GM12864 (cell line): ENCODE measurements around the gene CDK19.

Source experiments
- DNase-seq: peaks from one replicate; pipeline ENCODE4 v3.0.0-alpha.2; 2011; ENCODE audit warnings: low read depth
- H3K4me3 ChIP-seq: 2 replicates; pipeline ENCODE4 v1.5.1; 2011; ENCODE audit warnings: mild to moderate bottlenecking, low read depth, low read length, control low read depth
- CTCF ChIP-seq: IDR thresholded peaks from 2 replicates; pipeline ENCODE4 v1.5.1; 2011; ENCODE audit warnings: low read depth, mild to moderate bottlenecking, moderate library complexity, low read length, control low read depth, inconsistent platforms; ENCODE audit errors: missing control alignments

CDK19 gene

GRCh38 chr6:110633731-110634213 is 181.5 kb downstream of the CDK19 start:
- DNase-seq, result no peak
- H3K4me3 ChIP-seq, result no peak overlapping the region
- TF ChIP-seq CTCF, result no peak

GRCh38 chr6:110629153-110629552 is 186.1 kb downstream of the CDK19 start:
- H3K4me3 ChIP-seq, result no peak overlapping the region
- no peak for TF ChIP-seq CTCF
- DNase-seq, result no peak

GRCh38 chr6:110628330-110628729 is 186.9 kb downstream of the CDK19 start:
- no peak for DNase-seq
- TF ChIP-seq CTCF, result no peak
- H3K4me3 ChIP-seq, result no peak overlapping the region

- no peak for DNase-seq
- no peak for TF ChIP-seq CTCF
- no peak overlapping the region for H3K4me3 ChIP-seq
These were observed 188.8 kb downstream of the CDK19 start for GRCh38 chr6:110626442-110626841.

- no peak for TF ChIP-seq CTCF
- H3K4me3 ChIP-seq, result no peak overlapping the region
- no peak for DNase-seq
These were observed 189.4 kb downstream of the CDK19 start for GRCh38 chr6:110625883-110626282.

GRCh38 chr6:110622912-110623578 is 192.2 kb downstream of the CDK19 start:
- H3K4me3 ChIP-seq, result no peak overlapping the region
- no peak for TF ChIP-seq CTCF
- no peak for DNase-seq

- TF ChIP-seq CTCF, result no peak
- DNase-seq, result no peak
- no peak overlapping the region for H3K4me3 ChIP-seq
These were observed 194.2 kb downstream of the CDK19 start for GRCh38 chr6:110621061-110621460.
